ENCODE results near the gene LYZL4.

Gene LYZL4

DNA sequence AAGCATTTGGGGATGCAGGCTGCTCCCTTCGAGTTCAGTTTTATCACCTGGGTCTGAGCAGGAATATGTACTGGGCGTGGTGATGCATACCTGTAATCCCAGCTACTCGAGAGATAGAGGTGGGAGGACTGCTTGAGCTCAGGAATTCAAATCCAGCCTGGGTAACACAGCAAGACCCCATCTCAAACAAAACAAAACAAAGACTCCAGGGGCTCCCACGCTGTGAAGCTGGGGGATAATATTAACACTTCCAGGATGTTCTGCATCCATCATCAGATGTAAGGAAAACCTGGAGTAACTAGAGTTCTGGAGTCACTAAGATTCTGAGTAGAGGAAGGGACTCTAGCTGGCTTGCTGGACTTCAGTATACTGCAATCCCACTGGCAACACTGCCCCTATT, 40.6 kb downstream of the LYZL4 start:
- no peak for DNase-seq

DNA sequence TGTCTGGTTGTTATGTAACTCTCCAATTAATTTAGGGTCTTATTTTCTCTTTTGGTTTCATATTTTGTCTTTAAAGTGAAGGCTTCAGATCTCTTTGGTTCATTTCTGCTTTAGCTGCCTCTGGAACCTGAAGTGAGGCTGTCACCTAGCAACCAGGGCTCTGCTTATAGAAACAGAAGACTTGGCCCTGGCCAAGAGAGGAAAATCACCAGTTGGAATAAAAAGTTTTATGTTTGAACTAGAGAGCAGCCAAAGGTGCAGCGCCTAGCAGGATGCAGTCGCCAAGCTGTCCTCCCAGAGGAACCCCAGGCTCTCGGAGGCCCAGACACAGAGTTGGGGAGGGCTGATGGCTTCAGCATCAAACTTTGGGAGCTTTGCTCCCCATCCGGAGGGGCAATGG, 41.1 kb downstream of the LYZL4 start:
- no peak for DNase-seq

DNA sequence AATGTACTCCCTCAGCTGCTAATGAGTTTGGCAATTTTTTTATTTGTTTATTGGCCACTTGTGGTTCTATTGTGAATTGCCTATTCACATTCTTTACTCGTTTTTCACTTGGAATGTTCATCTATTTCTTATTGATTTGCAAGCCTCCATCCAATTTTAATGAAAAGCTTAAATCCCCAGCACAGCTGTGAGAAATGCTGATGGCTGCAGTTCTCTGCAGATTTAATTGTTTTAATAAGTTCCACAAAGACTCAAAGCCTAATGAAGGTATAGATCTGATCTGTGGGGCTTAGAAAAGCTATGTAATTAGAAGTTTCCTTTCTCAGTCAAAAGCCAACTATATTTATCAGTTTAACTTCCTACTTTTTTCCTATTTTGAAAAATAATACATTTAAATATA, 41.5 kb downstream of the LYZL4 start:
- DNase-seq, result no peak

DNA sequence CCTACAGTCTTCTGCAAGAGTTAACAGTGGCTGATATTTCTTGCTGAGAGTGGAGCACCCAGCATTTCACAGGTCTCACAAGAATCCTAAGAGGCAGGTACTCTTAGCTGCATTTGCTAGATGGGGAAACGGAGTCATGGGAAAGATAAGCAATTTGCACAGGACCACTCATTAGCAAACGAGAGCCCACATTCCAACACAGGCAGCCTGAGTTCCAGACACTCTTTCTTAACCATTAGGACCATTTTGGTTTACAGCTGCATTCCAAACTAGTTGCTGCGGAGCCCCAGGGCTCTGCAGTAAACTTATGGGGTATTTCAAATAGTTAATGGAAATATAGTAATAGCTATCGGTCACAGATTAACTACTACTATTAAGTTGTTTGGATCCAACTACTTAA, 42.5 kb downstream of the LYZL4 start:
- DNase-seq, result no peak

DNA sequence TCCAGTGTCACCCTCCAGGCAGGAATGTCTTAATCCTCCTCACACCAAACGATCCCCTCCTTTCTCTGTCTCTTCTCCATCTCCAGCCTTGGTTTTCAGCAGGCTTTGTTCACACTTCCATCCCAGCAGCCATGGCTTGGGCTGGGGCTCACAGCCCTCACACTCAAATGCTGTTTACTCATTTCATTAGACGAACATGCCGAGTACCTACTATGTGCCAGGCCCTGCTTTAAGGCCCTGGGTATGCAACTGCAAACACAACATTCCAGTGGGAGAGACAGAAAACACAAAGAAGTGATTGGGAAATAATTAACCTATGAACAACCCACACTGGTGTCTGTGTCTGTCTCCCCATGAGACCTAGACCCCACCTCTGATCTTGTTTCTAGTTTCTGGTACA, 43.9 kb downstream of the LYZL4 start:
- DNase-seq, result no peak

DNA sequence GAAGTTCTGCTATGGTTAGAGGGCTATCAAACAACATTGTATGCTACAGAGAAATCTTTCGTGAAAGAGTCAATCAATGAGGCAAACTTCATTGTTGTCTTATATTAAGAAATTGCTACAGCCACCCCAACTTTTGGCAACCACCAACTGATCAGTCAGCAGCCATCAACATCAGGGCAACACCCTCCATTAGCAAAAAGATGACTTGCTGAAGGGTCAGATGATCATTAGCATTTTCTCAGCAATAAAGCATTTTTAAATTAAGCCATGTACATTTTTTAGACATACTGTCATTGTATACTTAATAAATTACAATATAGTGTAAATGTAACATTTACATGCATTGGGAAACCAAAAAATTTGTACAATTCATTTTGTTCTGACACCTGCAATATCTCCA, 53.1 kb downstream of the LYZL4 start:
- no peak for DNase-seq

DNA sequence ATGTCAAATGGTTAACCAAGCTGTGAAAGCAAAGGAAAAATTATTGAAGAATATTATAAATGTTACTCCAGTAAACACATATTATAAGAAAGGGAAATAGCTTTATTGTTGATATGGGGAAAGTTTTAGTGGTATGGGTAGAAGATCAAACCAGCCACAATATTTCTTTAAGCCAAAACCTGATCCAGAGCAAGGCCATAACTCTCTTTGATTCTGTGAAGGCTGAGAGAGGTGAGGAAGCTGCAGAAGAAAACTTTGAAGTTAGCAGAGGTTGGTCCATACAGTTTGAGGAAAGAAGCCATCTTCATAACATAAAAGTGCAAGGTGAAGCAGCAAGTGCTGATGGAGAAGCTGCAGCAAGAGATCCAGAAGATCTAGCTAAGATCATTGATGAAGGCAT, 54.8 kb downstream of the LYZL4 start:
- DNase-seq, result no peak

DNA sequence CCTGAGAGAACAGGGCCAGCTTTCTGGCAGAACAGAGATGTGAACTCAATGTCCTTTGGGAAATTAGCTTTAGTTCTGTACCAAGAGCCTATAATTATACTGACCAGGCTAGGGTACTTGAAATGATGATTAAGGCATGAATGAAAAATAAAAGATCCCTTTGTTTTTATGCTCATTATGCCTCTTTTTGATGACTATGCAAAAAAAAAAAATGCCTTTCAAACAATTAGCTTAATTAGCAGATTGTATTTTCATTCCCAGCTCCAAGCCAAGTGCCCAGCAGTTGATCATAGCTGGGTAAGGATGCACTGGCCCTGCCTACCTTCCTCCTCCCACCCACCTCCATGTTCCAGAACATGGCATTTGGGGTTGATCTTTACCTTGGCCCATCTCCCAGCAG, 56.8 kb downstream of the LYZL4 start:
- no peak for DNase-seq

DNA sequence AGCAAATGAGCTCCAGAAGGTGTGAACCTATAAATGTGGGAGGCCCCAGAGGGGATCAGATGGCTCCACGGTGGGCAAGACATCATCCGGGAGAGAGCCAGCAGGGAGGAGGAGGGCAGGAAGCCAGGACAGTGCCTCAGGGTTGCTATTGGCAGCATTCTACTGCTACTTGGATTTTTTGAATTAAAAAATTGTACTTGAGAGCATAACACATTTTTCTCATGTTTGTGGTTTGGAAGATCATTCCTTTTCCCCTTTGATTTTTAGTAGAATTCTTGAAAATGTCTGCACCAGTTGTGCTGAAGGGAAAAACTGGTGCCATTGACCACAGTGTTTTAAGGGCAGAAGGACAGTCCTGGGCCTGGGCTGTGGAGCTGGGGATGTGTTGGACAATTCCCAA, 59.2 kb downstream of the LYZL4 start:
- peak; percentile 58 for DNase-seq

DNA sequence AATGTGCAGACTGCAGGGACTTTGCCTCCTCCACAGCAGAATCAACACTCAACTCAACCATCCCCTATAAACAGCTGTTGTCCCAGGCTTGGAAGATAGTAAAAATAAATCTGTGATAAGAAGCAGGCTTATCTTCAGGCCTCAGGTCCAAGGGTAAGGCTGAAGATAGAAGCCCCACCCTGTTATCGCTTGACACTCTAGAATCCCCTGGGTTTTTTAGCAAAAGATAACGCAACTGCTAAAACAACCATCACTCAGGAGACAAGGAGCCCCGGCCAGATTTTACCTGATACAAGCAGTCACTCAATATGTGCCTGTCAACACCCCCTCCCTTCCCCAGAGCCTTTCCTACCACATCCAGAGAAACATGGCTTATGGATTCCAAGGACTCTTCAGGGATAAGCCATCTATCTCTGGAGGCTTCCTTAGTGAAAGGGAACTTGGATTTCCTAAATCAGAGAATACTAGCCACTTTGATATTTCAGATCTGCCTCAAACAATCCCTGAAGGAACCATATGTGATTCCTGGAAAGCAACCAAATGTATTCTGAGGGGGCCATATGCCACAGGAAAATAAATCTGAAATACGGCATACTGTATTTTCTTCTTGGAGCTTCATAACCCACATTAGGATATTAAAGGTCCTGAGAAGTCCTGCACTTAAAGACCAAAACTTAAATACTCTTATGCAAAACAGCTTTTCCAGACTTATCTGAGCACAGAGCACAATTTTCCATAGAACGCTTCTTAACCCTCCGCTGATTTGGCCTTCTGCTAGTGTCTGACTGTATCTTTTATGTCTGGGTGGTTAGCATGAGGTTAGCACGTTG, 60.4 kb downstream of the LYZL4 start:
- DNase-seq, result no peak

DNA sequence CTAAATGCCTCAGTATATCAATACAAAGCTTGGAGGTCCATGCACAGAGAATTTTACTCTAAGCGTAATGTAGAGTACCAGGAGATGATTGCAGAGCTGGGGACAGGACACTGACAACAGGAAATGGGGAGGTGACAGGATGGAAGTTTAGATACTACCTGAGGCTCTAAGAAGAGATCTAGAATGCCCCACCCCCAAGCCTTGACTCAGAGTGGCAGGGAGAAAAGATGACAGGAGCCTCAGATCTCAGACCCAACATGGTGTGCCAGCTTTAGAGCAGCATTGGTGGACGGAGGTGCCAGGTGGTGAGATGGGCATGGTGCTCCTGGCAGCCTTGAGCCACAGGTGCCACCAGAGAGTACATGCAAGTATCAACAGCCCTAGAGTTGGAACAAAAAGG, 62.5 kb downstream of the LYZL4 start:
- DNase-seq, result no peak
